ENCODE measurements around the gene PCP4. TPM values are rescaled to one million over a fixed set of nuclear protein-coding genes. Genes with fewer than 3 reads are reported as not detected.

PCP4 gene
- total and polyA plus RNA-seq, 4 donors = 0.20 TPM; not detected in 3

- WGBS = 82% methylated on average over 2 of the region's 2 CpGs
- Histone ChIP-seq H3K27ac (ENCODE audit: low read depth in 1 of 2, low read length in 2 of 2) (no peak overlapping the region), H3K9me3 (ENCODE audit: control insufficient read depth in 4 of 4, low read length in 3 of 4) (no peaks in the 10 kb centered on the region), H3K9ac (ENCODE audit: low read depth in 1 of 2, low read length in 2 of 2) (no peak overlapping the region), H3K4me1 (ENCODE audit: control insufficient read depth in 4 of 4, insufficient read depth in 4 of 4, low read length in 3 of 4) (no peaks in the 10 kb centered on the region), H3K27me3 (ENCODE audit: control insufficient read depth in 4 of 4, insufficient read depth in 4 of 4, low read length in 3 of 4) (peaks cover 0 to 15% (median 1%) of the 10 kb centered on the region in 4 donors), H3K4me3 (ENCODE audit: low read depth in 1 of 3, low read length in 3 of 3) (no peak overlapping the region), H3K36me3 (ENCODE audit: control insufficient read depth in 4 of 4, insufficient read depth in 3 of 4, low read depth in 1 of 4, low read length in 3 of 4) (no peaks in the 10 kb centered on the region)
- no peak for TF ChIP-seq SP1 (IDR thresholded peaks at IDR 0.05)
- TF ChIP-seq GABPA (IDR thresholded peaks at IDR 0.05 in 1 of 2, conservative IDR thresholded peaks at IDR 0.05 in 1 of 2) = no peak
- no peak for TF ChIP-seq HNF4G (IDR thresholded peaks at IDR 0.05)
- no peak for TF ChIP-seq TAF1 (conservative IDR thresholded peaks at IDR 0.05)
- no peak for TF ChIP-seq CTCF (IDR thresholded peaks at IDR 0.05; ENCODE audit: low read depth, low read length, missing input control)
- no peak for TF ChIP-seq FOXA2 (IDR thresholded peaks at IDR 0.05)
- TF ChIP-seq EGR1 (IDR thresholded peaks at IDR 0.05; ENCODE audit: low read depth in 2 of 2) = no peak
- TF ChIP-seq ZBTB33 (IDR thresholded peaks at IDR 0.05) = no peak
- no peak for TF ChIP-seq YY1 (IDR thresholded peaks at IDR 0.05)
- TF ChIP-seq NR2F2 (IDR thresholded peaks at IDR 0.05) = no peak
- TF ChIP-seq FOXA1 (IDR thresholded peaks at IDR 0.05) = no peak
- no peak for DNase-seq (ENCODE audit: low spot score)
These were observed 67.7 kb downstream of the PCP4 start for GRCh38 chr21:39934895-39935294.

GRCh38 chr21:39935716-39936115 lies 68.5 kb downstream of the PCP4 start:
- H3K27ac ChIP-seq (ENCODE audit: low read depth in 1 of 2, low read length in 2 of 2) = no peak overlapping the region
- WGBS = 57% methylated on average over 5 of the region's 5 CpGs
- H3K4me1 ChIP-seq (ENCODE audit: control insufficient read depth in 4 of 4, insufficient read depth in 4 of 4, low read length in 3 of 4) = no peaks in the 10 kb centered on the region
- no peaks in the 10 kb centered on the region for H3K9me3 ChIP-seq (ENCODE audit: control insufficient read depth in 4 of 4, low read length in 3 of 4)
- H3K27me3 ChIP-seq (ENCODE audit: control insufficient read depth in 4 of 4, insufficient read depth in 4 of 4, low read length in 3 of 4) = peaks cover 0 to 15% (median 1%) of the 10 kb centered on the region in 4 donors
- DNase-seq (ENCODE audit: low spot score) = no peak
- no peak overlapping the region for H3K4me3 ChIP-seq (ENCODE audit: low read depth in 1 of 3, low read length in 3 of 3)
- TF ChIP-seq FOXA1 (IDR thresholded peaks at IDR 0.05) = no peak
- H3K9ac ChIP-seq (ENCODE audit: low read depth in 1 of 2, low read length in 2 of 2) = no peak overlapping the region
- H3K36me3 ChIP-seq (ENCODE audit: control insufficient read depth in 4 of 4, insufficient read depth in 3 of 4, low read depth in 1 of 4, low read length in 3 of 4) = no peaks in the 10 kb centered on the region

GRCh38 chr21:39938086-39938625 lies 70.9 kb downstream of the PCP4 start:
- no peaks in the 10 kb centered on the region for H3K36me3 ChIP-seq (ENCODE audit: control insufficient read depth in 4 of 4, insufficient read depth in 3 of 4, low read depth in 1 of 4, low read length in 3 of 4)
- no peak for DNase-seq (ENCODE audit: low spot score)
- H3K9me3 ChIP-seq (ENCODE audit: control insufficient read depth in 4 of 4, low read length in 3 of 4) = no peaks in the 10 kb centered on the region
- H3K27me3 ChIP-seq (ENCODE audit: control insufficient read depth in 4 of 4, insufficient read depth in 4 of 4, low read length in 3 of 4) = peaks cover 0 to 11% (median 0%) of the 10 kb centered on the region in 4 donors
- no peak overlapping the region for H3K9ac ChIP-seq (ENCODE audit: low read depth in 1 of 2, low read length in 2 of 2)
- no peaks in the 10 kb centered on the region for H3K4me1 ChIP-seq (ENCODE audit: control insufficient read depth in 4 of 4, insufficient read depth in 4 of 4, low read length in 3 of 4)
- 77% methylated on average over 8 of the region's 8 CpGs for WGBS
- no peak overlapping the region for H3K4me3 ChIP-seq (ENCODE audit: low read depth in 1 of 3, low read length in 3 of 3)
- no peak overlapping the region for H3K27ac ChIP-seq (ENCODE audit: low read depth in 1 of 2, low read length in 2 of 2)
- TF ChIP-seq FOXA1 (IDR thresholded peaks at IDR 0.05) = no peak
- no peak for TF ChIP-seq MAX (IDR thresholded peaks at IDR 0.05)
- no peak for TF ChIP-seq YY1 (IDR thresholded peaks at IDR 0.05)
- TF ChIP-seq TAF1 (conservative IDR thresholded peaks at IDR 0.05) = no peak
- TF ChIP-seq NR2F2 (IDR thresholded peaks at IDR 0.05) = no peak
- no peak for TF ChIP-seq ATF3 (IDR thresholded peaks at IDR 0.05)
- no peak for TF ChIP-seq REST (IDR thresholded peaks at IDR 0.05)
- no peak for TF ChIP-seq EGR1 (IDR thresholded peaks at IDR 0.05; ENCODE audit: low read depth in 2 of 2)
- TF ChIP-seq RAD21 (IDR thresholded peaks at IDR 0.05) = no peak
- TF ChIP-seq HNF4A (conservative IDR thresholded peaks at IDR 0.05) = no peak
- TF ChIP-seq FOXA2 (IDR thresholded peaks at IDR 0.05) = no peak
- TF ChIP-seq GABPA (IDR thresholded peaks at IDR 0.05 in 1 of 2, conservative IDR thresholded peaks at IDR 0.05 in 1 of 2) = no peak
- TF ChIP-seq RXRA (IDR thresholded peaks at IDR 0.05) = no peak
- no peak for TF ChIP-seq JUND (IDR thresholded peaks at IDR 0.05)
- TF ChIP-seq HNF4G (IDR thresholded peaks at IDR 0.05) = no peak
